Upper lobe of right lung (tissue), 1 donor: Measurements from ENCODE around the gene MAGEL2. TPM values are rescaled to one million over a fixed set of nuclear protein-coding genes. Genes with fewer than 3 reads are reported as not detected.

Source experiments
- ATAC-seq: fragments of 200-7000 bp; cut with Tn5 transposase; one replicate; pipeline ENCODE4 v1.9.1; 2020; ENCODE audit warnings: mild to moderate bottlenecking, moderate library complexity
- DNase-seq: peaks from one replicate; pipeline ENCODE4 v3.0.0-alpha.2; 2020
- H3K27ac ChIP-seq: fragments of 200-600 bp; one replicate; pipeline ENCODE4 v1.8.0; 2022
- H3K27me3 ChIP-seq: fragments of 200-600 bp; one replicate; pipeline ENCODE4 v1.8.0; 2022; ENCODE audit warnings: mild to moderate bottlenecking
- H3K36me3 ChIP-seq: fragments of 200-600 bp; one replicate; pipeline ENCODE4 v1.8.0; 2022
- H3K4me1 ChIP-seq: fragments of 200-600 bp; one replicate; pipeline ENCODE4 v1.8.0; 2022
- H3K4me3 ChIP-seq: fragments of 200-600 bp; one replicate; pipeline ENCODE4 v1.8.0; 2022; ENCODE audit warnings: mild to moderate bottlenecking
- H3K9me3 ChIP-seq: fragments of 200-600 bp; one replicate; pipeline ENCODE4 v1.8.0; 2022
- intact Hi-C: fragments of 100-400 bp; cut with DNase I; formaldehyde crosslinking; loops from one replicate; pipeline ENCODE4 v1.11.0; 2022
- total RNA-seq: library from RNA; stranded (reverse); fragmentation: NEBNext Ultra II Directional; extraction: Animal tissue kit (Norgen Biotek cat#: 25700); gene quantifications from one replicate; pipeline ENCODE4 v1.2.1, GENCODE V29; 2021
- TF ChIP-seq, protein P1 (sequence below): fragments of 200-600 bp; IDR thresholded peaks from one replicate; pipeline ENCODE4 v1.8.0; 2022; ENCODE audit warnings: antibody characterized with exemption
- donor health status: DM: no; HTN: yes; CAD: no; lungs with severe emphysema.

Gene MAGEL2
- total RNA-seq, 1 donor from 2014 or later, result 0.14 TPM

DNA sequence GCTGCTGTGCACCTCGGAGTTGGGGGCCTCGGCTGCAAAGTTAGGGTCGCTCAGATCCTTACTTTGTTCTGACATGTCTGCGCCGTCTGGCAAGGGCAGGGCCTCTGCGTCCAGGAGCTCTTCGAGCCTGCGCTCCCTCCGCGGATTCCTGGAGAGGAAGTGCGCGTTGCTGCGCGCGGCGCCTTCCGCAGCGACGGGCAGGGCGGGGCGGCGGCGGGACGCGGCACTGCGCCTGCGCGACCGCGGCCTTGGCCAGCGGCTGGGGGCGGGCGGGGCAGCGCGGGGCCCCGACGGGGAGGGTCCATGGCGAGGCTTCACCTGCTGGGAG, 39.4 kb upstream of the MAGEL2 start, which contains the start of gene NDN:
TSS of gene NDN (minus strand) at position 163 of the 328 bp plus-strand sequence. CDS start at position 75, 88 bp downstream.
- H3K4me3 ChIP-seq, result peak within 1 kb of the TSS; percentile 53
- DNase-seq (peak; percentile 78), ATAC-seq (peak; percentile 80)
- peak within 1 kb of the TSS; percentile 30 for H3K27ac ChIP-seq
- H3K27me3 ChIP-seq, result no peaks in the 10 kb centered on the region
- H3K4me1 ChIP-seq, result no peaks in the 10 kb centered on the region
- H3K36me3 ChIP-seq, result no peaks in the 10 kb centered on the region
- intact Hi-C loops, result no loop called here
- TF ChIP-seq, protein P1, sequence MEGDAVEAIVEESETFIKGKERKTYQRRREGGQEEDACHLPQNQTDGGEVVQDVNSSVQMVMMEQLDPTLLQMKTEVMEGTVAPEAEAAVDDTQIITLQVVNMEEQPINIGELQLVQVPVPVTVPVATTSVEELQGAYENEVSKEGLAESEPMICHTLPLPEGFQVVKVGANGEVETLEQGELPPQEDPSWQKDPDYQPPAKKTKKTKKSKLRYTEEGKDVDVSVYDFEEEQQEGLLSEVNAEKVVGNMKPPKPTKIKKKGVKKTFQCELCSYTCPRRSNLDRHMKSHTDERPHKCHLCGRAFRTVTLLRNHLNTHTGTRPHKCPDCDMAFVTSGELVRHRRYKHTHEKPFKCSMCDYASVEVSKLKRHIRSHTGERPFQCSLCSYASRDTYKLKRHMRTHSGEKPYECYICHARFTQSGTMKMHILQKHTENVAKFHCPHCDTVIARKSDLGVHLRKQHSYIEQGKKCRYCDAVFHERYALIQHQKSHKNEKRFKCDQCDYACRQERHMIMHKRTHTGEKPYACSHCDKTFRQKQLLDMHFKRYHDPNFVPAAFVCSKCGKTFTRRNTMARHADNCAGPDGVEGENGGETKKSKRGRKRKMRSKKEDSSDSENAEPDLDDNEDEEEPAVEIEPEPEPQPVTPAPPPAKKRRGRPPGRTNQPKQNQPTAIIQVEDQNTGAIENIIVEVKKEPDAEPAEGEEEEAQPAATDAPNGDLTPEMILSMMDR, result no peak
- H3K9me3 ChIP-seq, result no peaks in the 10 kb centered on the region

- Histone ChIP-seq H3K36me3 (no peaks in the 10 kb centered on the region), H3K9me3 (no peaks in the 10 kb centered on the region), H3K4me1 (no peaks in the 10 kb centered on the region), H3K4me3 (peak overlapping the region; percentile 53), H3K27ac (peak overlapping the region; percentile 30), H3K27me3 (no peaks in the 10 kb centered on the region)
- DNase-seq, result no peak
- TF ChIP-seq, protein P1, result no peak
- peak; percentile 42 for ATAC-seq
- intact Hi-C loops, result no loop called here
Measured at GRCh38 chr15:23686466-23687142, 38.9 kb upstream of the MAGEL2 start.

GRCh38 chr15:23671481-23671880, 23.8 kb upstream of the MAGEL2 start:
- Histone ChIP-seq H3K4me1 (no peaks in the 10 kb centered on the region), H3K9me3 (no peaks in the 10 kb centered on the region), H3K27me3 (no peaks in the 10 kb centered on the region), H3K36me3 (no peaks in the 10 kb centered on the region), H3K27ac (no peak overlapping the region), H3K4me3 (no peak overlapping the region)
- TF ChIP-seq, protein P1, result no peak
- no peak for ATAC-seq
- DNase-seq, result no peak
- intact Hi-C loops, result no loop called here

DNA sequence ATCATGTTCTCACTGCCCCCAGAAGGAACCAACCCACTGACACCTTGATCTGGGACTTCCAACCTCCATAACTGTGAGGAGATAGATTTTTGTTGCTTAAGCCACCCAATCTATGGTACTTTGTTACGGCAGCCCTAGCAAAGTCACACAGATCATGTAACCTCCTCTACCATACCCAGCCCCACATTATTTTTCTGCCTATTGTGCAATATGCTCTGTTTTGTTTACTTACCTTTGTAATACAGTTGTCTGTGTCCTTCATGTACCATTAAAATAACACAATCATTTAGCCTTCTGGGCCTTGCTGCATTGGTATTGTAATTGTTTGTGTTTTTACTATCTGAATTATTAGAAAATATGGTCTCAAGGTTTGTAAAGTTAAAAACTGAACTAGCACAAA, 23.3 kb upstream of the MAGEL2 start:
- intact Hi-C loops, result no loop called here
- no peaks in the 10 kb centered on the region for H3K4me1 ChIP-seq

DNA sequence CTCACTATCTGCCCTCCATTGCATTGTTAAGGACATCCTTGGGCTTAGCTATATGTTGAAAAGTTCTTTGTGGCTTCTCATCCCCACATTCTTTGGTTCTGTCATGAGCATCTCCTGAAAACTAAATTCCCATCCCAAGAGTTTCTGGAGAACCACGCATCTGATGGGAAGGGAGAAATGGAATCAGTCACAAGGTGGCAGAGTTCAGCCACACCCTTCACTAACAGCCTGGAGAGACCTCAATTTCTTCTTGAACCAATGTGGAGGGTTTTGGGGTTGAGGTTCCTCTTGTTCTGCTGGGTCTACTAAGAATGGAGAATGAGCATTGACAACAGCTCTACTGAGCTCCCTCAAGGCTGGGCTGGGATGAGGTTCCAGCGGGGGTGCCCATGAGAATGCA, 15.6 kb upstream of the MAGEL2 start:
- H3K27me3 ChIP-seq, result no peaks in the 10 kb centered on the region
- intact Hi-C loops, result no loop called here
- DNase-seq (no peak), ATAC-seq (no peak)
- TF ChIP-seq, protein P1, result no peak
- H3K4me1 ChIP-seq, result no peaks in the 10 kb centered on the region
- H3K27ac ChIP-seq, result no peak overlapping the region
- no peaks in the 10 kb centered on the region for H3K36me3 ChIP-seq
- H3K4me3 ChIP-seq, result no peak overlapping the region
- no peaks in the 10 kb centered on the region for H3K9me3 ChIP-seq

More for the DNA sequence above, 23.3 kb upstream of the MAGEL2 start:
- TF ChIP-seq, protein P1, result no peak
- H3K36me3 ChIP-seq, result no peaks in the 10 kb centered on the region
- no peaks in the 10 kb centered on the region for H3K27me3 ChIP-seq
- no peak overlapping the region for H3K27ac ChIP-seq
- ATAC-seq (no peak), DNase-seq (no peak)
- H3K9me3 ChIP-seq, result no peaks in the 10 kb centered on the region
- no peak overlapping the region for H3K4me3 ChIP-seq
